GM19452 (cell line): ENCODE data around the gene AASDH.

ENCODE experiments used
- ATAC-seq: cut with Tn5 transposase; IDR thresholded peaks from one replicate; pipeline ENCODE4 v1.9.1; 2021; ENCODE audit not compliant: unreplicated experiment

The AASDH gene

GRCh38 chr4:56387023-56388001, at the start of gene AASDH:
AASDH (minus strand) TSS chr4:56387491; CDS start chr4:56384299, 3,192 bp downstream.
- ATAC-seq: peak; percentile 94

GRCh38 chr4:56435140-56435926, 48.0 kb upstream of the AASDH start, which contains the start of gene PPAT:
PPAT (minus strand) TSS chr4:56435615; CDS start chr4:56435477, 138 bp downstream.
- ATAC-seq: peak; percentile 69

- ATAC-seq: peak; percentile 12
Measured at GRCh38 chr4:56434599-56435139, 47.4 kb upstream of the AASDH start.

GRCh38 chr4:56433280-56433679, 46.0 kb upstream of the AASDH start:
- no peak for ATAC-seq

- ATAC-seq: no peak
Measured at GRCh38 chr4:56430203-56430602, 42.9 kb upstream of the AASDH start.

- ATAC-seq: no peak
Measured at GRCh38 chr4:56427179-56427578, 39.9 kb upstream of the AASDH start.

GRCh38 chr4:56426273-56426672, 39.0 kb upstream of the AASDH start:
- ATAC-seq: peak; percentile 83

GRCh38 chr4:56425518-56425917, 38.2 kb upstream of the AASDH start:
- no peak for ATAC-seq

GRCh38 chr4:56424697-56425514, 37.6 kb upstream of the AASDH start:
- ATAC-seq: no peak

- no peak for ATAC-seq
Measured at GRCh38 chr4:56424176-56424575, 36.9 kb upstream of the AASDH start.

GRCh38 chr4:56417396-56417795, 30.1 kb upstream of the AASDH start:
- no peak for ATAC-seq

GRCh38 chr4:56416349-56416748, 29.1 kb upstream of the AASDH start:
- no peak for ATAC-seq

GRCh38 chr4:56414135-56414670, 26.9 kb upstream of the AASDH start:
- no peak for ATAC-seq

GRCh38 chr4:56410247-56411062, 23.2 kb upstream of the AASDH start:
- no peak for ATAC-seq

GRCh38 chr4:56409511-56410090, 22.3 kb upstream of the AASDH start:
- no peak for ATAC-seq

- no peak for ATAC-seq
Measured at GRCh38 chr4:56408978-56409377, 21.7 kb upstream of the AASDH start.

- no peak for ATAC-seq
Measured at GRCh38 chr4:56406151-56406550, 18.9 kb upstream of the AASDH start.

GRCh38 chr4:56405016-56405415, 17.7 kb upstream of the AASDH start:
- ATAC-seq: no peak

- no peak for ATAC-seq
Measured at GRCh38 chr4:56400560-56400959, 13.3 kb upstream of the AASDH start.
